KBM-7 (cell line): Measurements from ENCODE around the gene VWDE.

ENCODE experiments used
- DNase-seq: peaks from one replicate; pipeline ENCODE4 v3.0.0-alpha.2; 2015
- in situ Hi-C: fragments of 300-500 bp; cut with MboI; formaldehyde crosslinking; loops from 2 replicates; pipeline ENCODE4 v1.14.3; 2020; ENCODE audit warnings: low sequenced_read_pairs, low pct_unique_long_range_greater_than_20kb, mixed read lengths

VWDE gene

GRCh38 chr7:12358694-12359093 is 45.0 kb downstream of the VWDE start:
- in situ Hi-C loops: no loop called here
- DNase-seq: no peak

GRCh38 chr7:12357508-12357907 is 46.2 kb downstream of the VWDE start:
- DNase-seq: no peak
- in situ Hi-C loops: no loop called here

DNA sequence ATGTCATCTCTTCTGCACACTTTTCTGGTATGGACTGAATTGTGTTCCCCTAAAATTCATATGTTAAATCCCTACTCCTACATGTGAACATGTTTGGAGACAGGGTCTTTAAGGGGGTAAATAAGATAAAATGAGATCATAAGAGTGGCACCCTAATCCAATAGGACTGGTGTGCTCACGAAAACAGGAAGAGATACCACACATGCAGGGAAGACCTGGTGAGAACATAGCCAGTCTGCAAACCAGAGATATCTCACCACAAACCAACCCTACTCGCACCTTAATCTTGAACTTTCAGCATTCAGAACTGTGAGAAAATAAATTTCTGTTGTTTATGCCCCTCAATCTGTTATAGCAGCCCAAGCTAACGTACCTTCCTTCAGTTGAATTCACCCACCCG is 51.8 kb downstream of the VWDE start:
- in situ Hi-C loops: no loop called here
- peak; percentile 7 for DNase-seq

DNA sequence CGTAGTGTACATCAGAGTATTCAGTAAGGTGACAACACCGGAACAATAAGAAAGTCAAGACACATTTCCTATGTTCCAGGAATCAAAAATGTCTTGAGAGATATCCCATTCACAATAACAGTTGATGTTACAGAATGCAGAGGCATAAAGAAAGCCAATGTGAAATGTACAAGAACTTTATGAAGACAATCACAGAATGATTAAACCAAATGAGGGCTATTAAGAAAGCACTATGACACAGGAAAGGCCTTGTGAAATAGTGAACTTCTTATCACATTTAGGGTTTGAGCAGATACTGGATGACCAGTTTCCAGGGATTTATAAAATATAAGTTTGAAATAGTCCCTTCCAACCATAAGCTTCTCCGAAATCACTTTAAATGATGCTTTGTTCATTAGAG is 52.7 kb downstream of the VWDE start:
- in situ Hi-C loops: no loop called here
- no peak for DNase-seq

- in situ Hi-C loops: no loop called here
These were observed 66.6 kb downstream of the VWDE start for GRCh38 chr7:12337095-12337494.

DNA sequence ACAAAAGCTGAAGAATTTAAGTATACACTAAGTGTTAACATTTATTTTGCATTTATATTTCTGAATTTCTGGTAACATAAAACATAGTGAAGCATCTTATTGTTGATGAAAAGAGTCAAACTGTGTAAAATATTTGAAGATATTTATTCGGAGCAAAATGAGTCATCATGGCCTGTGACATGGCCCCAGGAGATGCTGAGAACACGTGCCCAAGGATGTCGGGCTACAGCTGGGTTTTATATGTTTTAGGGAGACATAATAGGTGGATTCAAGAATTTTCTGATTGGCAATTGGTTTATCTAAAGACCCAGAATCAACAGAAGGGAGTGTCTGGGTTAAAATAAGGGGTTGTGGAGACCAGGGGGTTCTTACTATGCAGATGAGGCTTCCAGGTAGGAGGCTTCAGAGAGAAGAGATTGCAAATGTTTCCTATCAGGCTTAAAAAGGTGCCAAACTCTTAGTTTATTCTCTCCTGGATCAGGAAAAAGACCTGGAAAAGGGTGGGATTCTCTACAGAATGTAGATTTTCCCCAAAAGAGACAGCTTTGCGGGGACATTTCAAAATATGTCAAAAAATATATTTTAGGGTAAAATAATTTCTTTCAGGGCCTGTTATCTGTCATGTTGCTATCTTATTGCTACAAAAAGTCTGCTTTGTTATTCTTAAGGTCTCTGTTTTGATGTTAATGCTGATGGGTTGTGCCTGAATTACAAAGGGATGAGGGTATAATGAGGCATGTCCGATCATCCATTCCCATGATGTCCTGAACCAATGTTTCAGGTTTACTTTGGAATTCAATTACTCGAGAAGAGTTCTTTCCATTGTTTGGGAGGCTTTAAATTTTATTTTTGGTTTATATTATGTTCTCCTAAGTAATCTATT is 74.5 kb downstream of the VWDE start:
- DNase-seq: no peak
- in situ Hi-C loops: no loop called here

More at GRCh38 chr7:12337095-12337494, 66.6 kb downstream of the VWDE start:
- DNase-seq: no peak

GRCh38 chr7:12327922-12328321 is 75.7 kb downstream of the VWDE start:
- DNase-seq: no peak
- in situ Hi-C loops: no loop called here

GRCh38 chr7:12325646-12326045 is 78.0 kb downstream of the VWDE start:
- no peak for DNase-seq
- in situ Hi-C loops: no loop called here

- no peak for DNase-seq
- in situ Hi-C loops: loop anchor here (25.0 kb wide), 1 partner anchor 261 kb away; no protein-coding TSS in a partner anchor
These were observed 80.2 kb downstream of the VWDE start for GRCh38 chr7:12323415-12323814.

DNA sequence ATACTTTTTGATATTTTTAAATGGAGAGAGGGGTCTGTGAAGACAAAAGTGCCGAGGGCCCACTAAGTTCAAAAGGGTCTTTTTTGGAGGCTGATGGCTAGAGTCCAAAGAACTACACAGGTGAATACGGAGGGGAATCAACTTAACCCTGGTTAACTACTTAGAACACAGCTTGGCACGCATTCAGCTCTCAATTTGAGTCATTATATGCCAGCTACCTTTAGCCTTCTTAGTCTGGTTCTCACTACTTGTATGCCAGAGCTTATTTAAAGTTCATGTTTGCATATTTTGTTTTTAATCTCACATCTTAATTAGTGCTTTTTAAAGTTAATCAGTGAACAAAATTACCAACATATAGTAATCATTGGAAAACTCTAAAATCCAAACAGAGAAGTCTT is 80.8 kb downstream of the VWDE start:
- in situ Hi-C loops: loop anchor here (25.0 kb wide), 1 partner anchor 261 kb away; no protein-coding TSS in a partner anchor
- no peak for DNase-seq

- DNase-seq: peak; percentile 36
- in situ Hi-C loops: loop anchor here (25.0 kb wide), 1 partner anchor 260 kb away; no protein-coding TSS in a partner anchor
These were observed 81.3 kb downstream of the VWDE start for GRCh38 chr7:12322284-12322902.

DNA sequence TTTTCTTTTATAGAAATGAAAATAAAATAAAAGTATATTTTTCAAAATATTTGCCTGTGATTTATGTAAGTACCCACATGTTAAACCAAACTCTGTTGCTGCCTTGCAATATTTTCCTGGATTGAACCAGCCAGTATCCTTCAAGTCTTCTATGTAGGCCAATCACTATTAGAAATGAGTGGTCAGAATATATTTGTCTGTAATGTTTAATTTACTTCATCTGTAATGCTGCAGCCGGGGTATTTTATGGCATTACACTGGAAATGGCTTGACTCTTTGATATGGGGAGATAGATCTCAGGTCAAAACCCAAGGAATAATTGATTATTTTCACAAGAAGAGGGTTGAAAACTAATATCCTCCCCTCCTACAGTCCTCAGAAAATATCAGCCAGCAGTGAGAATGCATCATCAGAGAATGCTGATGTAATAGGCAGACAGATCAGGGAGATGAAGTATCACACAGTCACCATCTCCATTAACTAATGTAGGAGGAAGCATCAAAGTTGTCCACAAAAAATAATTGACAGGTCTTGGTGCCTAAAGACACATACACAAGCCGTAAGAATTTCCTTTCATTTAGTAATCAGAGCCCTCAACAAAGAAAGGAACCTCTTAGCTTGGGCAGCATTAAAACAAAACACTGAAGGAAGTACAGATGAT is 82.5 kb downstream of the VWDE start:
- no peak for DNase-seq
- in situ Hi-C loops: loop anchor here (25.0 kb wide), 1 partner anchor 259 kb away; no protein-coding TSS in a partner anchor

GRCh38 chr7:12320241-12320986 is 83.3 kb downstream of the VWDE start:
- DNase-seq: no peak
- in situ Hi-C loops: loop anchor here (25.0 kb wide), 1 partner anchor 258 kb away; no protein-coding TSS in a partner anchor

DNA sequence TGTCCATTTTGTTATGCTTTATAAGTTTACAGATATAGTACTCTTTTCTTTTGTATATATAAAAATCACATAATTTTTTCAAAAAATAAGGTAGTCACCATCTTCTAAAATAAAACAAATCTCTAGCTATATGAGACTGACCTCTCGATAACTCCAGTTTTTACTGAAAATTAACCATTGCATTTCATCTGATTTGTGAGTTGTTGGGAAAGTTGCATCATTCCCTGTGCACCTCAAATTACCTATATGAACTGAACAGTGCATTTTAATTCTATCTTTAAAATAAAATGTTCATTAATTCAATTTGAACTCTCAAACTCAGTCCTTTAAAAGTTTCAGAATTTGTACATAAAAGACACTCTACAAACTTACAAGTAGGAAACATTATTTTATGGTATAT is 86.0 kb downstream of the VWDE start:
- DNase-seq: no peak

DNA sequence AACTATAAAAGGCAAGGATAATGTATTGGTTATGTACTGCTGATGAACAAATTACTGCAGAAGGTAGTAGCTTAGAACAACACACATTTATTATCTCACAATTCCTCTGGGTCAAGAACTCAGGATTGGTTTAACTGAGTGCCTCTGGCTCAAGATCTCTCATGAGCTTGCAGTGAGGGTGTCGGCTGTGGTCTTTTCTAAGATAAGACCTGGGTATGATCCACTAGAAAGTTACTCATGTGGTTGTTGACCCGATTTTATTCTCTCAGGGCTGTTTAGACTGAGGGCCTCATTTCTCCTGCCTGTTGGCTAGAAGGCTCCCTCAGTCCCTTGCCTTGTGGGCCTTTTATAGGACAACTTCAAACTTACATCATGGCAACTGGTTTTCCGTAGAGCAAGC is 86.7 kb downstream of the VWDE start:
- no peak for DNase-seq
- in situ Hi-C loops: loop anchor here (25.0 kb wide), 1 partner anchor 255 kb away; no protein-coding TSS in a partner anchor

More for the DNA sequence above, 86.0 kb downstream of the VWDE start:
- in situ Hi-C loops: loop anchor here (25.0 kb wide), 1 partner anchor 255 kb away; no protein-coding TSS in a partner anchor

GRCh38 chr7:12315049-12315448 is 88.6 kb downstream of the VWDE start:
- in situ Hi-C loops: loop anchor here (25.0 kb wide), 1 partner anchor 253 kb away; no protein-coding TSS in a partner anchor
- no peak for DNase-seq

DNA sequence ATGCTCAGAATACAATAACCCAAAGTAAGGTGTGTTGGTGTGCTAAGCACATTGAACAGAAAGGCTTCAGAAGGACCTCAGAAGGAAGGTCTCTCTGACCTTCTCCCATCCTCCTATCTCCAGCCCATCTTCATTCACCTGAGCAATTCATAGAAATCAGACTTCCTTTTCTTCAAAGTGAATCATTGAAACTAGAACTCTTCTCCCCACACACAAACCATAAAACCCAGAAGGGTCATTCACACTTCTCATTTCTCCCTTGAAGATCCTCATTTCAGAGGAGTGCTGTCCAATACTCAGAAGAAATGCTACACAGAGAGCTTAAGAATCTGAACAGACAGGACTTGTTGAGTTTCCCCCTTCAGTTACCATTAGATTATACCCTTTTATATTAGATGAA is 89.5 kb downstream of the VWDE start:
- DNase-seq: no peak
- in situ Hi-C loops: loop anchor here (25.0 kb wide), 1 partner anchor 252 kb away; no protein-coding TSS in a partner anchor

- in situ Hi-C loops: loop anchor here (25.0 kb wide), 1 partner anchor 243 kb away; no protein-coding TSS in a partner anchor
- DNase-seq: no peak
These were observed 98.2 kb downstream of the VWDE start for GRCh38 chr7:12305502-12305901.

GRCh38 chr7:12303495-12303894 is 100.2 kb downstream of the VWDE start:
- no peak for DNase-seq

More at GRCh38 chr7:12303495-12303894, 100.2 kb downstream of the VWDE start:
- in situ Hi-C loops: loop anchor here (25.0 kb wide), 1 partner anchor 241 kb away; no protein-coding TSS in a partner anchor
